T-cell (primary cell): ENCODE data around the gene IVL. TPM values are rescaled to one million over a fixed set of nuclear protein-coding genes. Genes with fewer than 3 reads are reported as not detected.

Experiments used
- ATAC-seq, 4 experiments: fragments of 200-7000 bp in 3 of 4; fragments of 150-1000 bp in 1 of 4; cut with Tn5 transposase; replicated peaks in 1 of 4; 1 replicate in 3 of 4; 2 replicates in 1 of 4; pipeline ENCODE4 v1.10.0; 2021; ENCODE audit warnings: moderate library complexity in 3 of 4, mild to moderate bottlenecking in 2 of 4, moderate number of reproducible peaks in 1 of 4
- CTCF ChIA-PET, 2 donors: fragments of 300-600 bp; sonication (Branson Sonifier 250); formaldehyde crosslinking; loops; one replicate each; lab custom pipeline; 2022; ENCODE audit warnings: antibody characterized with exemption in 2 of 2; lab: Charles Lee
- POLR2A ChIA-PET, 2 donors: fragments of 300-600 bp; sonication (Branson Sonifier 250); formaldehyde crosslinking; loops; one replicate each; lab custom pipeline; 2022; ENCODE audit warnings: antibody characterized with exemption in 2 of 2; lab: Charles Lee
- DNase-seq, 35 experiments: peaks; one replicate each; pipeline versions ENCODE4 v3.0.0 to v3.0.0-alpha.2; 2013 to 2023
- H3K27ac ChIP-seq: one replicate; pipeline ENCODE4 v1.5.1; 2013; ENCODE audit warnings: low read length
- H3K27me3 ChIP-seq, 2 experiments: replicated peaks in 1 of 2; 1 replicate in 1 of 2; 2 replicates in 1 of 2; pipeline versions ENCODE4 v1.6.1 to v1.7.0; 2013; ENCODE audit warnings: low read length in 1 of 2, mixed read lengths in 1 of 2; ENCODE audit not compliant: control insufficient read depth in 2 of 2, insufficient read depth in 2 of 2; ENCODE audit errors: extremely low read depth in 1 of 2
- H3K36me3 ChIP-seq, 2 donors: 1 replicate in 1 of 2; 2 replicates in 1 of 2; pipeline versions ENCODE4 v1.6.1 to v1.7.0; 2013; ENCODE audit warnings: low read length in 1 of 2; ENCODE audit not compliant: control insufficient read depth in 2 of 2, insufficient read depth in 1 of 2; ENCODE audit errors: extremely low read depth in 1 of 2
- H3K4me1 ChIP-seq, 2 experiments: 1 replicate in 1 of 2; 2 replicates in 1 of 2; pipeline versions ENCODE4 v1.6.1 to v1.7.0; 2013; ENCODE audit warnings: low read length in 2 of 2, mixed read lengths in 1 of 2; ENCODE audit not compliant: insufficient read depth in 2 of 2, control insufficient read depth in 1 of 2; ENCODE audit errors: extremely low read depth in 1 of 2
- H3K4me3 ChIP-seq, 2 donors: 1 replicate in 1 of 2; 2 replicates in 1 of 2; pipeline versions ENCODE4 v1.5.1 to v1.7.0; 2013; ENCODE audit warnings: mild to moderate bottlenecking in 2 of 2, low read length in 1 of 2, moderate library complexity in 1 of 2; ENCODE audit not compliant: control insufficient read depth in 1 of 2; ENCODE audit errors: extremely low read depth in 1 of 2
- H3K9me3 ChIP-seq: 2 replicates; pipeline ENCODE4 v1.7.0; 2013
- H3K27ac Mint-ChIP-seq, 2 donors: one replicate each; pipeline ENCODE4 v1.8.0; 2020 to 2021; ENCODE audit warnings: mild to moderate bottlenecking in 2 of 2, mixed read lengths in 2 of 2
- H3K27me3 Mint-ChIP-seq, 2 donors: one replicate each; pipeline ENCODE4 v1.8.0; 2021 to 2022; ENCODE audit warnings: mixed read lengths in 2 of 2
- H3K36me3 Mint-ChIP-seq: one replicate; pipeline ENCODE4 v1.8.0; 2021; ENCODE audit warnings: mixed read lengths
- H3K4me1 Mint-ChIP-seq, 3 donors: one replicate each; pipeline ENCODE4 v1.8.0; 2020 to 2022; ENCODE audit warnings: mixed read lengths in 3 of 3, mild to moderate bottlenecking in 1 of 3
- H3K4me3 Mint-ChIP-seq, 3 donors: one replicate each; pipeline ENCODE4 v1.8.0; 2020 to 2022; ENCODE audit warnings: mild to moderate bottlenecking in 3 of 3, mixed read lengths in 3 of 3, moderate library complexity in 3 of 3
- H3K9me3 Mint-ChIP-seq, 3 donors: one replicate each; pipeline ENCODE4 v1.8.0; 2020 to 2022; ENCODE audit warnings: mixed read lengths in 3 of 3
- WGBS: methylation state at CpG from one replicate; pipeline ENCODE4 v1.1.5; 2013; ENCODE audit warnings: missing lambda C conversion rate; ENCODE audit not compliant: insufficient coverage; 5-methylcytosine and 5-hydroxymethylcytosine counted together
- total RNA-seq, 35 experiments: library from RNA in 6 of 35; stranded (reverse) in 6 of 35; fragments of 120-200 nt in 1 of 35; gene quantifications; one replicate each; pipeline versions ENCODE4 v1.2.1 to v1.2.4 and lab custom pipeline; 2013 to 2026

IVL gene
- total RNA-seq, 5 donors from 2014 or later (not counting 1 experiment from before 2014, with no cell fraction given) = not detected

GRCh38 chr1:152940614-152941013, 32.3 kb downstream of the IVL start:
- Mint-ChIP-seq H3K4me1 (no peaks in the 10 kb centered on the region), H3K4me3 (no peak overlapping the region), H3K36me3 (no peaks in the 10 kb centered on the region), H3K9me3 (no peaks in the 10 kb centered on the region), H3K27ac (no peak overlapping the region), H3K27me3 (peaks cover 6 to 10% of the 10 kb centered on the region in 2 donors)
- Histone ChIP-seq H3K27me3 (peaks cover 0 to 2% of the 10 kb centered on the region in 2 experiments), H3K36me3 (no peaks in the 10 kb centered on the region), H3K27ac (no peak overlapping the region), H3K4me3 (no peak overlapping the region), H3K4me1 (no peaks in the 10 kb centered on the region), H3K9me3 (no peaks in the 10 kb centered on the region)
- ChIA-PET CTCF (no interaction called here), POLR2A (no interaction called here)
- WGBS = 100% methylated on average over 1 of the region's 1 CpG
- DNase-seq = no peak
- ATAC-seq = no peak

GRCh38 chr1:152941037-152941711, 32.8 kb downstream of the IVL start:
- H3K36me3 ChIP-seq = no peaks in the 10 kb centered on the region
- POLR2A ChIA-PET = no interaction called here
- no peaks in the 10 kb centered on the region for H3K4me1 ChIP-seq
- 78% methylated on average over 4 of the region's 8 CpGs for WGBS
- H3K36me3 Mint-ChIP-seq = no peaks in the 10 kb centered on the region
- H3K9me3 ChIP-seq = no peaks in the 10 kb centered on the region
- DNase-seq (no peak), ATAC-seq (no peak)
- no peaks in the 10 kb centered on the region for H3K4me1 Mint-ChIP-seq
- H3K27ac Mint-ChIP-seq = no peak overlapping the region
- no peak overlapping the region for H3K4me3 Mint-ChIP-seq
- no peak overlapping the region for H3K4me3 ChIP-seq
- peaks cover 10 to 13% of the 10 kb centered on the region in 2 donors for H3K27me3 Mint-ChIP-seq
- peaks cover 0 to 3% of the 10 kb centered on the region in 2 experiments for H3K27me3 ChIP-seq
- no peak overlapping the region for H3K27ac ChIP-seq
- no peaks in the 10 kb centered on the region for H3K9me3 Mint-ChIP-seq
- CTCF ChIA-PET = no interaction called here

- H3K27ac ChIP-seq = no peak overlapping the region
- 65% methylated on average over 2 of the region's 2 CpGs for WGBS
- no peaks in the 10 kb centered on the region for H3K36me3 ChIP-seq
- no peaks in the 10 kb centered on the region for H3K4me1 ChIP-seq
- no peak overlapping the region for H3K27ac Mint-ChIP-seq
- H3K36me3 Mint-ChIP-seq = no peaks in the 10 kb centered on the region
- H3K4me3 Mint-ChIP-seq = no peak overlapping the region
- H3K27me3 ChIP-seq = peaks cover 0 to 11% of the 10 kb centered on the region in 2 experiments
- CTCF ChIA-PET = no interaction called here
- no peak overlapping the region for H3K4me3 ChIP-seq
- ATAC-seq (no peak), DNase-seq (no peak)
- H3K27me3 Mint-ChIP-seq = peaks cover 10 to 19% of the 10 kb centered on the region in 2 donors
- H3K9me3 ChIP-seq = no peaks in the 10 kb centered on the region
- no peaks in the 10 kb centered on the region for H3K9me3 Mint-ChIP-seq
- no peaks in the 10 kb centered on the region for H3K4me1 Mint-ChIP-seq
- POLR2A ChIA-PET = no interaction called here
These were observed 33.8 kb downstream of the IVL start for GRCh38 chr1:152942161-152942560.

GRCh38 chr1:152946248-152946647, 37.9 kb downstream of the IVL start:
- no peak overlapping the region for H3K4me3 ChIP-seq
- H3K27ac ChIP-seq = no peak overlapping the region
- no peak overlapping the region for H3K27ac Mint-ChIP-seq
- H3K27me3 ChIP-seq = peaks cover 0 to 19% of the 10 kb centered on the region in 2 experiments
- H3K9me3 ChIP-seq = no peaks in the 10 kb centered on the region
- WGBS = no CpG with 5 or more reads among the region's 3 CpGs
- no peak overlapping the region for H3K4me3 Mint-ChIP-seq
- peaks cover 16 to 25% of the 10 kb centered on the region in 2 donors for H3K27me3 Mint-ChIP-seq
- POLR2A ChIA-PET = no interaction called here
- H3K36me3 ChIP-seq = no peaks in the 10 kb centered on the region
- ATAC-seq = no peak
- H3K4me1 Mint-ChIP-seq = no peaks in the 10 kb centered on the region
- H3K4me1 ChIP-seq = no peaks in the 10 kb centered on the region
- DNase-seq = no peak
- CTCF ChIA-PET = no interaction called here
- H3K9me3 Mint-ChIP-seq = no peaks in the 10 kb centered on the region
- no peaks in the 10 kb centered on the region for H3K36me3 Mint-ChIP-seq

GRCh38 chr1:152946651-152947256, 38.4 kb downstream of the IVL start, which contains the start of gene SPRR5:
TSS of gene SPRR5 (plus strand) at chr1:152947206. CDS start at chr1:152948555, 1,349 bp downstream.
- H3K9me3 ChIP-seq = no peaks in the 10 kb centered on the region
- Mint-ChIP-seq H3K27ac (no peak within 1 kb of the TSS), H3K4me1 (no peaks in the 10 kb centered on the region), H3K27me3 (peaks cover 18 to 28% of the 10 kb centered on the region in 2 donors), H3K9me3 (no peaks in the 10 kb centered on the region), H3K36me3 (no peaks in the 10 kb centered on the region), H3K4me3 (no peak within 1 kb of the TSS)
- no peak for ATAC-seq
- 100% methylated on average over 1 of the region's 4 CpGs for WGBS
- H3K36me3 ChIP-seq = no peaks in the 10 kb centered on the region
- H3K27me3 ChIP-seq = peaks cover 0 to 19% of the 10 kb centered on the region in 2 experiments
- H3K4me3 ChIP-seq = no peak within 1 kb of the TSS
- no peak for DNase-seq
- no peaks in the 10 kb centered on the region for H3K4me1 ChIP-seq
- ChIA-PET POLR2A (no interaction called here), CTCF (no interaction called here)
- H3K27ac ChIP-seq = no peak within 1 kb of the TSS

- H3K27ac Mint-ChIP-seq = no peak overlapping the region
- WGBS = no CpG with 5 or more reads among the region's 5 CpGs
- Histone ChIP-seq H3K27me3 (peaks cover 0 to 13% of the 10 kb centered on the region in 2 experiments), H3K4me1 (no peaks in the 10 kb centered on the region), H3K36me3 (no peaks in the 10 kb centered on the region), H3K27ac (no peak overlapping the region), H3K4me3 (no peak overlapping the region), H3K9me3 (no peaks in the 10 kb centered on the region)
- ChIA-PET CTCF (no interaction called here), POLR2A (no interaction called here)
- no peaks in the 10 kb centered on the region for H3K9me3 Mint-ChIP-seq
- H3K4me1 Mint-ChIP-seq = no peaks in the 10 kb centered on the region
- H3K36me3 Mint-ChIP-seq = no peaks in the 10 kb centered on the region
- no peak overlapping the region for H3K4me3 Mint-ChIP-seq
- DNase-seq (no peak), ATAC-seq (no peak)
- H3K27me3 Mint-ChIP-seq = peaks cover 18 to 25% of the 10 kb centered on the region in 2 donors
These were observed 43.4 kb downstream of the IVL start for GRCh38 chr1:152951711-152952110.
